ENCODE data around the gene TPTE2. TPM values are rescaled to one million over a fixed set of nuclear protein-coding genes. Genes with fewer than 3 reads are reported as not detected.
"Not testable (repeated sequence)": the region's sequence is repeated elsewhere in the genome, so short reads cannot be mapped to it uniquely, and the experiment has no call there.

TPTE2 gene
- total RNA-seq (2013; cell fraction: nucleolus; rRNA removed): 0.76 and 0.94 TPM in 2 replicates
- total RNA-seq (2014; rRNA removed) (0.38 and 0.56 TPM in 2 replicates), total RNA-seq (2014; rRNA removed; fragmentation: Illumina TruSeq; extraction: Trizol) (1.2 TPM in 2 replicates), total RNA-seq (2021) (0.96 and 1.1 TPM in 2 replicates), polyA plus RNA-seq (2011; rRNA removed) (0.31 and 0.71 TPM in 2 replicates), polyA plus RNA-seq (2014; fragmentation: Illumina TruSeq; extraction: Trizol) (1.5 and 1.6 TPM in 2 replicates), polyA plus RNA-seq (2014; fragmentation: Nextera tagmentation; extraction: Ambion mirVana) (1 to 10 TPM; 1.2 to 1.9 TPM), polyA plus RNA-seq (2014; rRNA removed) (0.52 and 0.92 TPM in 2 replicates), polyA plus RNA-seq (2016; fragmentation: Nextera tagmentation; extraction: Ambion mirVana) (1 to 10 TPM in 1 of 2 experiments, under 1 TPM in 1; 0.83 to 1.3 TPM), polyA minus RNA-seq (2011; rRNA and poly(A)+ RNA removed) (not detected in 2 replicates), Bru-seq, nascent RNA (percentile 47 among the genes with signal in this experiment), BruChase-seq, experiment 1, labeled RNA remaining after a 6-hour chase (percentile 53 among the genes with signal in this experiment), BruChase-seq, experiment 2, labeled RNA remaining after a 2-hour chase (percentile 54 among the genes with signal in this experiment)
- polyA plus RNA-seq (2011; ENCODE audit: low read depth): 0.29 TPM
- polyA plus RNA-seq (2011; cell fraction: cytosol; rRNA removed): 0.08 and 0.09 TPM in 2 replicates
- polyA plus RNA-seq (2011; cell fraction: nucleus; rRNA removed): 0.57 and 0.82 TPM in 2 replicates
- 0.77 and 0.96 TPM in 2 replicates for polyA plus RNA-seq (2012)
- polyA minus RNA-seq (2011; cell fraction: cytosol; rRNA and poly(A)+ RNA removed): not detected in 2 replicates
- polyA minus RNA-seq (2011; cell fraction: nucleus; rRNA and poly(A)+ RNA removed): not detected in 2 replicates
- long read RNA-seq, experiment 1: 0 reads
- long read RNA-seq, experiment 2, partial matches to known transcripts: 3 of 8 reads
- long read RNA-seq, experiment 2, other reads (novel, unspliced or antisense): 5 of 8 reads

GRCh38 chr13:19561127-19561582 lies at the start of gene TPTE2:
TPTE2 (minus strand) TSS chr13:19561532; CDS start chr13:19503234, 58,298 bp downstream.
- intact Hi-C loops (cut with micrococcal nuclease; ENCODE audit: unreplicated experiment); H3K4me3 ChIP-seq; H3K4me1 ChIP-seq (ENCODE audit: control insufficient read depth, insufficient read depth, low read length); CTCF ChIA-PET; POLR2A ChIA-PET; H2AFZ ChIP-seq (ENCODE audit: control insufficient read depth, low read depth, low read length); H3K4me2 ChIP-seq (ENCODE audit: control insufficient read depth, insufficient read depth); H3K79me2 ChIP-seq (ENCODE audit: control insufficient read depth, insufficient read depth, low read length); in situ Hi-C loops (cut with MboI); DNase-seq (ENCODE audit: low read depth, low spot score); BruUV-seq (replicated peaks); H3K9me3 ChIP-seq (replicated peaks; ENCODE audit: control insufficient read depth, insufficient read depth, low read length); RAD21 ChIA-PET (ENCODE audit: unreplicated experiment); ATAC-seq; FAIRE-seq; H3K36me3 ChIP-seq (ENCODE audit: control insufficient read depth in 2 of 2, insufficient read depth in 2 of 2, low read length in 1 of 2); H4K20me1 ChIP-seq (ENCODE audit: control insufficient read depth, insufficient read depth); H3K9ac ChIP-seq (ENCODE audit: control insufficient read depth, insufficient read depth, low read length); H3K27ac ChIP-seq (ENCODE audit: control insufficient read depth, insufficient read depth); SMC1A ChIA-PET (ENCODE audit: uncharacterized antibody, unreplicated experiment); H3K27me3 ChIP-seq (replicated peaks in 1 of 2; ENCODE audit: control insufficient read depth in 2 of 2, insufficient read depth in 2 of 2, low read length in 1 of 2): not testable (repeated sequence)
- over 99% methylated on average over 30 of the region's 32 CpGs for WGBS (ENCODE audit: insufficient coverage, insufficient replicate concordance, low lambda C conversion rate, missing lambda C conversion rate)

- ChIA-PET RAD21 (ENCODE audit: unreplicated experiment) (no interaction called here), POLR2A (no interaction called here), CTCF (no interaction called here), SMC1A (ENCODE audit: uncharacterized antibody, unreplicated experiment) (no interaction called here)
- intact Hi-C loops (cut with micrococcal nuclease; ENCODE audit: unreplicated experiment) (no loop called here), in situ Hi-C loops (cut with MboI) (no loop called here)
- DNase-seq (ENCODE audit: low read depth, low spot score) (no peak), FAIRE-seq (no peak), ATAC-seq (no peak)
- no peak overlapping the region for H3K4me2 ChIP-seq (ENCODE audit: control insufficient read depth, insufficient read depth)
- H3K27ac ChIP-seq (ENCODE audit: control insufficient read depth, insufficient read depth): no peak overlapping the region
- no peaks in the 10 kb centered on the region for H3K27me3 ChIP-seq (replicated peaks in 1 of 2; ENCODE audit: control insufficient read depth in 2 of 2, insufficient read depth in 2 of 2, low read length in 1 of 2)
- peaks cover 5% of the 10 kb centered on the region for H3K79me2 ChIP-seq (ENCODE audit: control insufficient read depth, insufficient read depth, low read length)
- H2AFZ ChIP-seq (ENCODE audit: control insufficient read depth, low read depth, low read length): no peak overlapping the region
- 87% methylated on average over 10 of the region's 10 CpGs for WGBS (ENCODE audit: insufficient coverage, insufficient replicate concordance, low lambda C conversion rate, missing lambda C conversion rate)
- H3K9ac ChIP-seq (ENCODE audit: control insufficient read depth, insufficient read depth, low read length): no peak overlapping the region
- peaks cover 0 to 3% of the 10 kb centered on the region in 2 experiments; a peak in 1 of 4 replicates for H3K36me3 ChIP-seq (ENCODE audit: control insufficient read depth in 2 of 2, insufficient read depth in 2 of 2, low read length in 1 of 2)
- no TSS peak for BruUV-seq (replicated peaks)
- H3K4me1 ChIP-seq (ENCODE audit: control insufficient read depth, insufficient read depth, low read length): 0 out of 2 replicates have a peak, but pooled peaks cover 3% of the 10 kb centered on the region
- no peaks in the 10 kb centered on the region for H4K20me1 ChIP-seq (ENCODE audit: control insufficient read depth, insufficient read depth)
- H3K4me3 ChIP-seq: no peak overlapping the region
- no peaks in the 10 kb centered on the region; the same call in 1 of the 3 replicates for H3K9me3 ChIP-seq (replicated peaks; ENCODE audit: control insufficient read depth, insufficient read depth, low read length)
- no peak for TF ChIP-seq RELB (IDR thresholded peaks at IDR 0.05; ENCODE audit: low read depth)
- TF ChIP-seq RAD51 (IDR thresholded peaks at IDR 0.05): no peak
- TF ChIP-seq SRF (IDR thresholded peaks at IDR 0.05; ENCODE audit: low read depth in 2 of 2, low read length in 2 of 2): no peak
- TF ChIP-seq ZBED1 (IDR thresholded peaks at IDR 0.05; ENCODE audit: borderline replicate concordance): no peak
- no peak for TF ChIP-seq KDM1A (IDR thresholded peaks at IDR 0.05; ENCODE audit: borderline replicate concordance)
- TF ChIP-seq NKRF (conservative IDR thresholded peaks at IDR 0.05): no peak
- no peak for TF ChIP-seq E2F4 (IDR thresholded peaks at IDR 0.05; ENCODE audit: low read depth, low read length)
Observed at GRCh38 chr13:19607523-19608078, 46.3 kb upstream of the TPTE2 start.
